H1 (cell line): ENCODE measurements around the gene FXR1. TPM values are rescaled to one million over a fixed set of nuclear protein-coding genes. Genes with fewer than 3 reads are reported as not detected.

Experiments used
- CTCF ChIA-PET: fragments of 300-600 bp; sonication (Branson Sonifier 250); formaldehyde crosslinking; loops from one replicate; lab custom pipeline; 2021; ENCODE audit not compliant: partially characterized antibody; lab: Charles Lee
- POLR2A ChIA-PET: fragments of 300-600 bp; sonication (Branson Sonifier 250); formaldehyde crosslinking; loops from one replicate; lab custom pipeline; 2021; ENCODE audit warnings: inconsistent platforms; ENCODE audit not compliant: partially characterized antibody; lab: Charles Lee
- DNase-seq, 2 experiments: peaks; one replicate each; pipeline versions ENCODE4 v3.0.0 to v3.0.0-alpha.2; 2010 to 2022; ENCODE audit warnings: low spot score in 2 of 2, low read depth in 1 of 2, mixed read lengths in 1 of 2
- FAIRE-seq: peaks from 2 replicates; lab custom pipeline; 2011; peaks lifted over from hg19 to GRCh38; lab: Jason Lieb, UNC
- H2AFZ ChIP-seq: 2 replicates; pipeline ENCODE4 v1.8.1; 2012; ENCODE audit warnings: low read length, inconsistent platforms
- H2AK5ac ChIP-seq: 2 replicates; pipeline ENCODE4 v1.6.1; 2013; ENCODE audit warnings: low read depth, low read length
- H2BK120ac ChIP-seq: replicated peaks from 2 replicates; pipeline ENCODE3; 2013; ENCODE audit warnings: low read depth, low read length, inconsistent platforms
- H2BK12ac ChIP-seq: 2 replicates; pipeline ENCODE4 v1.6.1; 2013; ENCODE audit warnings: low read depth, low read length
- H2BK15ac ChIP-seq: 2 replicates; pipeline ENCODE4 v1.6.1; 2013; ENCODE audit warnings: low read length
- H2BK20ac ChIP-seq: 2 replicates; pipeline ENCODE4 v1.6.1; 2013; ENCODE audit warnings: low read length
- H2BK5ac ChIP-seq: 2 replicates; pipeline ENCODE4 v1.6.1; 2013; ENCODE audit warnings: low read depth, low read length
- H3K14ac ChIP-seq: 2 replicates; pipeline ENCODE4 v1.6.1; 2013; ENCODE audit warnings: inconsistent platforms; ENCODE audit not compliant: insufficient read length
- H3K18ac ChIP-seq: 2 replicates; pipeline ENCODE4 v1.6.1; 2013; ENCODE audit warnings: low read length; ENCODE audit errors: extremely low read depth
- H3K23ac ChIP-seq: 2 replicates; pipeline ENCODE4 v1.6.1; 2013; ENCODE audit warnings: inconsistent platforms; ENCODE audit not compliant: insufficient read length
- H3K23me2 ChIP-seq: 2 replicates; pipeline ENCODE4 v1.6.1; 2013; ENCODE audit warnings: low read depth, low read length
- H3K27ac ChIP-seq: 2 replicates; pipeline ENCODE4 v1.6.1; 2011; ENCODE audit warnings: low read depth, low read length, inconsistent platforms
- H3K27me3 ChIP-seq, 4 experiments: replicated peaks in 1 of 4; 1 replicate in 1 of 4; 2 replicates in 3 of 4; pipeline versions ENCODE4 v1.6.1 to v1.8.1; 2011 to 2013; ENCODE audit warnings: low read length in 3 of 4, mild to moderate bottlenecking in 3 of 4, inconsistent platforms in 2 of 4, mixed read lengths in 2 of 4, moderate library complexity in 1 of 4; ENCODE audit not compliant: control insufficient read depth in 3 of 4, insufficient read depth in 3 of 4; ENCODE audit errors: extremely low read depth in 1 of 4
- H3K36me3 ChIP-seq, 4 experiments: 2 replicates each; pipeline versions ENCODE4 v1.6.1 to v1.8.1; 2011 to 2013; ENCODE audit warnings: mild to moderate bottlenecking in 4 of 4, low read length in 3 of 4, moderate library complexity in 2 of 4, control low read depth in 1 of 4, inconsistent platforms in 1 of 4; ENCODE audit not compliant: insufficient read depth in 4 of 4, control insufficient read depth in 2 of 4
- H3K4ac ChIP-seq: replicated peaks from 2 replicates; pipeline ENCODE3; 2013; ENCODE audit warnings: low read length, low read depth, mixed read lengths, inconsistent platforms; ENCODE audit not compliant: insufficient read length
- H3K4me1 ChIP-seq, 4 experiments: replicated peaks in 1 of 4; 1 replicate in 1 of 4; 2 replicates in 3 of 4; pipeline versions ENCODE4 v1.6.1 to v1.8.1; 2011 to 2013; ENCODE audit warnings: low read length in 3 of 4, inconsistent platforms in 2 of 4, mixed read lengths in 1 of 4; ENCODE audit not compliant: insufficient read depth in 4 of 4, control insufficient read depth in 3 of 4
- H3K4me2 ChIP-seq, 2 experiments: 2 replicates each; pipeline versions ENCODE4 v1.6.1 to v1.8.1; 2011 to 2013; ENCODE audit warnings: low read depth in 2 of 2, low read length in 2 of 2, control low read depth in 1 of 2, inconsistent platforms in 1 of 2, mild to moderate bottlenecking in 1 of 2; ENCODE audit not compliant: insufficient read depth in 1 of 2
- H3K4me3 ChIP-seq, 4 experiments: fragments of 200-600, 300-600 bp in 1 of 4; sonication (generic), shearing (Covaris generic), sonication (Bioruptor Twin) in 1 of 4; 2 replicates each; pipeline versions ENCODE4 v1.5.1 to v1.8.1; 2011 to 2016; ENCODE audit warnings: low read length in 4 of 4, low read depth in 3 of 4, control low read depth in 2 of 4, inconsistent platforms in 2 of 4, mild to moderate bottlenecking in 2 of 4, mixed read lengths in 1 of 4, moderate library complexity in 1 of 4; ENCODE audit not compliant: insufficient read depth in 2 of 4; ENCODE audit errors: extremely low read depth in 1 of 4
- H3K56ac ChIP-seq: replicated peaks from 2 replicates; pipeline ENCODE3; 2013; ENCODE audit warnings: low read depth, mild to moderate bottlenecking, mixed read lengths, low read length, inconsistent platforms; ENCODE audit not compliant: insufficient read length
- H3K79me1 ChIP-seq: 2 replicates; pipeline ENCODE4 v1.6.1; 2013; ENCODE audit warnings: low read depth, low read length, control low read depth
- H3K79me2 ChIP-seq, 2 experiments: 2 replicates each; pipeline versions ENCODE4 v1.6.1 to v1.8.1; 2012 to 2013; ENCODE audit warnings: low read length in 2 of 2, mild to moderate bottlenecking in 2 of 2, inconsistent platforms in 1 of 2; ENCODE audit not compliant: insufficient read depth in 2 of 2, control insufficient read depth in 1 of 2
- H3K9ac ChIP-seq, 4 experiments: replicated peaks in 1 of 4; 1 replicate in 1 of 4; 2 replicates in 3 of 4; pipeline versions ENCODE4 v1.6.1 to v1.8.1; 2011 to 2013; ENCODE audit warnings: low read depth in 3 of 4, low read length in 3 of 4, control low read depth in 2 of 4, mild to moderate bottlenecking in 2 of 4, moderate library complexity in 2 of 4, inconsistent platforms in 1 of 4; ENCODE audit errors: extremely low read depth in 1 of 4
- H3K9me3 ChIP-seq, 2 experiments: 2 replicates each; pipeline versions ENCODE4 v1.6.1 to v1.8.1; 2012 to 2013; ENCODE audit warnings: mild to moderate bottlenecking in 2 of 2, moderate library complexity in 2 of 2, control low read depth in 1 of 2, inconsistent platforms in 1 of 2, low read depth in 1 of 2, low read length in 1 of 2, mixed read lengths in 1 of 2; ENCODE audit not compliant: insufficient read depth in 2 of 2
- H4K20me1 ChIP-seq, 2 experiments: replicated peaks in 1 of 2; 2 replicates each; pipeline versions ENCODE3 to v1.8.1; 2011 to 2013; ENCODE audit warnings: inconsistent platforms in 2 of 2, low read length in 2 of 2, mild to moderate bottlenecking in 1 of 2; ENCODE audit not compliant: insufficient read depth in 2 of 2, control insufficient read depth in 1 of 2
- H4K5ac ChIP-seq: 2 replicates; pipeline ENCODE4 v1.6.1; 2013; ENCODE audit warnings: low read length, low read depth, mixed read lengths, inconsistent platforms; ENCODE audit not compliant: insufficient read length
- H4K8ac ChIP-seq: 2 replicates; pipeline ENCODE4 v1.8.0; 2013; ENCODE audit warnings: mild to moderate bottlenecking, moderate library complexity, low read length, inconsistent platforms; ENCODE audit not compliant: insufficient read depth; ENCODE audit errors: extremely low read depth
- H4K91ac ChIP-seq: replicated peaks from 2 replicates; pipeline ENCODE3; 2013; ENCODE audit warnings: low read length, mixed read lengths, inconsistent platforms; ENCODE audit not compliant: insufficient read length
- BCL11A ChIP-seq, 2 experiments: IDR thresholded peaks; one replicate each; pipeline ENCODE4 v1.6.1; 2011; ENCODE audit warnings: low read depth in 2 of 2, low read length in 2 of 2, mild to moderate bottlenecking in 2 of 2
- BRCA1 ChIP-seq: IDR thresholded peaks from 2 replicates; pipeline ENCODE4 v1.6.1; 2012; ENCODE audit warnings: low read depth, low read length, improper control_type of control experiment
- CREB1 ChIP-seq: IDR thresholded peaks from 2 replicates; pipeline ENCODE4 v1.6.1; 2012; ENCODE audit warnings: inconsistent platforms
- JUND ChIP-seq: IDR thresholded peaks from 2 replicates; pipeline ENCODE4 v1.6.1; 2011; ENCODE audit warnings: mild to moderate bottlenecking, improper control_type of control experiment, low read length
- KDM5A ChIP-seq: fragments of 200-600 bp; IDR thresholded peaks from 2 replicates; pipeline ENCODE4 v1.7.1; 2012; ENCODE audit warnings: mild to moderate bottlenecking, low read length, inconsistent platforms, mixed read lengths
- MAFK ChIP-seq: IDR thresholded peaks from 2 replicates; pipeline ENCODE4 v1.6.1; 2012; ENCODE audit warnings: low read depth, mild to moderate bottlenecking, improper control_type of control experiment, low read length
- POLR2AphosphoS5 ChIP-seq: IDR thresholded peaks from 2 replicates; pipeline ENCODE4 v1.6.1; 2011; ENCODE audit warnings: low read depth, low read length
- RNF2 ChIP-seq: fragments of 200-900, 300-1000 bp; sonication (generic); IDR thresholded peaks from 2 replicates; pipeline ENCODE4 v1.7.1; 2016; ENCODE audit warnings: borderline replicate concordance, low read depth, mild to moderate bottlenecking, antibody characterized with exemption, low read length; ENCODE audit not compliant: poor library complexity, severe bottlenecking; ENCODE audit errors: missing control alignments
- RXRA ChIP-seq: IDR thresholded peaks from 2 replicates; pipeline ENCODE4 v1.6.1; 2011; ENCODE audit warnings: low read depth, mild to moderate bottlenecking, low read length, moderate library complexity; ENCODE audit not compliant: insufficient read depth
- SAP30 ChIP-seq: fragments of 300-600 bp; sonication (generic); IDR thresholded peaks from 2 replicates; pipeline ENCODE4 v1.7.1; 2012; ENCODE audit warnings: low read length, moderate library complexity, mild to moderate bottlenecking, inconsistent platforms; ENCODE audit not compliant: insufficient read depth, insufficient replicate concordance
- SIN3A ChIP-seq, 2 experiments: IDR thresholded peaks in 1 of 2; conservative IDR thresholded peaks in 1 of 2; 2 replicates each; pipeline ENCODE4 v1.6.1; 2011 to 2012; ENCODE audit warnings: low read length in 2 of 2, improper control_type of control experiment in 1 of 2, low read depth in 1 of 2, mild to moderate bottlenecking in 1 of 2
- SIX5 ChIP-seq: IDR thresholded peaks from 2 replicates; pipeline ENCODE4 v1.6.1; 2011; ENCODE audit warnings: mild to moderate bottlenecking, low read depth, low read length
- SP2 ChIP-seq: IDR thresholded peaks from 2 replicates; pipeline ENCODE4 v1.6.1; 2012; ENCODE audit warnings: mild to moderate bottlenecking, low read length, inconsistent platforms
- TCF12 ChIP-seq: IDR thresholded peaks from 2 replicates; pipeline ENCODE4 v1.6.1; 2011; ENCODE audit warnings: low read depth, mild to moderate bottlenecking, low read length
- ZNF274 ChIP-seq: IDR thresholded peaks from 2 replicates; pipeline ENCODE4 v1.7.0; 2012; ENCODE audit warnings: low read length, borderline replicate concordance; ENCODE audit errors: extremely low read depth
- whole genome bisulfite sequencing, 2 experiments: shearing (Covaris generic) in 1 of 2; methylation state at CpG; one replicate each; pipeline versions ENCODE4 v1.1.6 to v1.1.7; 2013 to 2015; ENCODE audit warnings: low lambda C conversion rate in 2 of 2, mixed read lengths in 2 of 2, inconsistent platforms in 1 of 2, low coverage in 1 of 2, missing lambda C conversion rate in 1 of 2; ENCODE audit not compliant: insufficient replicate concordance in 2 of 2, insufficient coverage in 1 of 2, insufficient read length in 1 of 2; ENCODE audit errors: extremely low coverage in 1 of 2, missing lambda C conversion rate in 1 of 2; 5-methylcytosine and 5-hydroxymethylcytosine counted together
- polyA plus RNA-seq, 7 experiments: library from polyadenylated mRNA; depleted of rRNA in 3 of 7; stranded (reverse) in 5 of 7; unstranded in 2 of 7; fragments of >200 nt in 5 of 7; fragments of 200-250 nt in 2 of 7; gene quantifications; 1 replicate in 5 of 7; 2 replicates in 1 of 7; 4 replicates in 1 of 7; pipeline versions ENCODE4 v1.2.1 to v1.2.3, GENCODE V29; 2011 to 2013; ENCODE audit warnings: missing spikeins in 2 of 7, mixed read lengths in 2 of 7
- total RNA-seq: library from RNA; stranded (reverse); fragmentation: NEBNext Ultra II Directional; extraction: Animal tissue kit (Norgen Biotek cat#: 25700); gene quantifications from 2 replicates; pipeline ENCODE4 v1.2.1, GENCODE V29; 2021

Gene FXR1
- total and polyA plus RNA-seq, 2 of the 8 experiments (the other 6 are each of a cell fraction or from before 2014, with no cell fraction given) = 108 to 283 TPM

GRCh38 chr3:180962530-180962929 lies 50.1 kb downstream of the FXR1 start:
- H2BK20ac ChIP-seq = no peak overlapping the region
- H3K4me3 ChIP-seq = no peak overlapping the region
- no peak overlapping the region for H4K8ac ChIP-seq
- peaks cover 0 to 3% of the 10 kb centered on the region in 2 experiments for H4K20me1 ChIP-seq
- no peaks in the 10 kb centered on the region; the same call in 1 of the 2 replicates for H3K79me1 ChIP-seq
- peaks cover 4 to 90% (median 52%) of the 10 kb centered on the region in 4 experiments for H3K36me3 ChIP-seq
- no peak overlapping the region for H2AFZ ChIP-seq
- H3K9me3 ChIP-seq = no peaks in the 10 kb centered on the region
- H4K5ac ChIP-seq = no peak overlapping the region
- FAIRE-seq = no peak
- WGBS, 2 experiments = 85% methylated on average over 1 of the region's 1 CpG; no CpG with 5 or more reads in 1 of the 2 experiments
- POLR2A ChIA-PET = no interaction called here
- H2AK5ac ChIP-seq = no peak overlapping the region
- no peak overlapping the region for H4K91ac ChIP-seq
- no peak for DNase-seq
- no peaks in the 10 kb centered on the region for H3K23me2 ChIP-seq
- CTCF ChIA-PET = interaction anchor here (0.7 to 2.2 kb wide), 6 partner anchors 10 to 107 kb away, joined by 3 to 6 read pairs (median 3); no protein-coding TSS in a partner anchor
- H2BK12ac ChIP-seq = no peak overlapping the region
- H2BK120ac ChIP-seq = no peak overlapping the region
- no peak overlapping the region for H3K18ac ChIP-seq
- no peak overlapping the region for H3K4ac ChIP-seq
- no peak overlapping the region for H3K4me2 ChIP-seq
- no peak overlapping the region; a peak in 1 of 7 replicates for H3K9ac ChIP-seq
- no peaks in the 10 kb centered on the region for H3K4me1 ChIP-seq
- no peak overlapping the region for H2BK5ac ChIP-seq
- H3K27me3 ChIP-seq = no peaks in the 10 kb centered on the region
- no peak overlapping the region for H3K23ac ChIP-seq
- H3K27ac ChIP-seq = no peak overlapping the region
- no peak overlapping the region for H3K14ac ChIP-seq
- H3K79me2 ChIP-seq = peaks cover 0 to 17% of the 10 kb centered on the region in 2 experiments; a peak in 1 of 4 replicates
- no peak overlapping the region for H2BK15ac ChIP-seq
- no peak overlapping the region for H3K56ac ChIP-seq
- TF ChIP-seq CREB1 (no peak), ZNF274 (no peak), BRCA1 (no peak), TCF12 (no peak), SAP30 (no peak), KDM5A (no peak), SIX5 (no peak), BCL11A (IDR thresholded peaks at IDR 0.05; ENCODE audit: low read depth in 2 of 2, low read length in 2 of 2) (no peak), POLR2AphosphoS5 (no peak), MAFK (no peak), SP2 (no peak), RNF2 (no peak), JUND (no peak), RXRA (no peak), SIN3A (conservative IDR thresholded peaks at IDR 0.05 in 1 of 2, IDR thresholded peaks at IDR 0.05 in 1 of 2; ENCODE audit: low read depth in 1 of 2, low read length in 2 of 2) (no peak)
